ENCODE results near the gene HOXB1.
"Not testable (repeated sequence)": the region's sequence is repeated elsewhere in the genome, so short reads cannot be mapped to it uniquely, and the experiment has no call there.

The HOXB1 gene

GRCh38 chr17:48539177-48539576, 8.4 kb upstream of the HOXB1 start:
- Histone ChIP-seq H3K9me3 (ENCODE audit: low read length) (no peaks in the 10 kb centered on the region), H3K27me3 (ENCODE audit: insufficient read depth, low read length) (no peaks in the 10 kb centered on the region), H3F3A (ENCODE audit: insufficient read depth, low read length) (no peaks in the 10 kb centered on the region), H3K27ac (ENCODE audit: low read depth, low read length, poor library complexity, severe bottlenecking) (no peak overlapping the region), H3K4me3 (ENCODE audit: low read depth, low read length, poor library complexity, severe bottlenecking) (no peak overlapping the region), H3K4me2 (ENCODE audit: low read length) (no peak overlapping the region), H3K79me2 (ENCODE audit: insufficient read depth, low read length) (no peaks in the 10 kb centered on the region), H3K9ac (ENCODE audit: low read length) (no peak overlapping the region), H3K36me3 (ENCODE audit: insufficient read depth, low read length) (no peaks in the 10 kb centered on the region), H2AFZ (ENCODE audit: low read length) (no peak overlapping the region), H3K9me2 (ENCODE audit: low read depth, low read length) (no peaks in the 10 kb centered on the region), H3K4me1 (ENCODE audit: insufficient read depth, low read length, severe bottlenecking) (no peaks in the 10 kb centered on the region), H4K20me1 (ENCODE audit: insufficient read depth, low read length) (no peaks in the 10 kb centered on the region)
- TF ChIP-seq EZH2 (IDR thresholded peaks at IDR 0.05; ENCODE audit: borderline replicate concordance, low read length) (no peak), CTCF (IDR thresholded peaks at IDR 0.05; ENCODE audit: low read length) (no peak)

GRCh38 chr17:48537316-48537715, 6.5 kb upstream of the HOXB1 start:
- Histone ChIP-seq H3K9me2 (ENCODE audit: low read depth, low read length) (no peaks in the 10 kb centered on the region), H3K4me2 (ENCODE audit: low read length) (no peak overlapping the region), H3K4me1 (ENCODE audit: insufficient read depth, low read length, severe bottlenecking) (no peaks in the 10 kb centered on the region), H3K4me3 (ENCODE audit: low read depth, low read length, poor library complexity, severe bottlenecking) (no peak overlapping the region), H3K27me3 (ENCODE audit: insufficient read depth, low read length) (no peaks in the 10 kb centered on the region), H3K36me3 (ENCODE audit: insufficient read depth, low read length) (no peaks in the 10 kb centered on the region), H3K79me2 (ENCODE audit: insufficient read depth, low read length) (no peaks in the 10 kb centered on the region), H3F3A (ENCODE audit: insufficient read depth, low read length) (no peaks in the 10 kb centered on the region), H3K9me3 (ENCODE audit: low read length) (no peaks in the 10 kb centered on the region), H3K27ac (ENCODE audit: low read depth, low read length, poor library complexity, severe bottlenecking) (no peak overlapping the region), H4K20me1 (ENCODE audit: insufficient read depth, low read length) (no peaks in the 10 kb centered on the region), H3K9ac (ENCODE audit: low read length) (no peak overlapping the region), H2AFZ (ENCODE audit: low read length) (no peak overlapping the region)
- TF ChIP-seq EZH2 (IDR thresholded peaks at IDR 0.05; ENCODE audit: borderline replicate concordance, low read length) (no peak), CTCF (IDR thresholded peaks at IDR 0.05; ENCODE audit: low read length) (no peak)

- not testable (repeated sequence) for H3K4me1 ChIP-seq (ENCODE audit: insufficient read depth, low read length, severe bottlenecking); H3K9ac ChIP-seq (ENCODE audit: low read length); H3K79me2 ChIP-seq (ENCODE audit: insufficient read depth, low read length); H3K27ac ChIP-seq (ENCODE audit: low read depth, low read length, poor library complexity, severe bottlenecking); H3K36me3 ChIP-seq (ENCODE audit: insufficient read depth, low read length); H3K9me3 ChIP-seq (ENCODE audit: low read length); H4K20me1 ChIP-seq (ENCODE audit: insufficient read depth, low read length); H3F3A ChIP-seq (ENCODE audit: insufficient read depth, low read length); H2AFZ ChIP-seq (ENCODE audit: low read length); H3K27me3 ChIP-seq (ENCODE audit: insufficient read depth, low read length); H3K4me2 ChIP-seq (ENCODE audit: low read length); H3K9me2 ChIP-seq (ENCODE audit: low read depth, low read length); H3K4me3 ChIP-seq (ENCODE audit: low read depth, low read length, poor library complexity, severe bottlenecking)
These were observed 5.2 kb upstream of the HOXB1 start for GRCh38 chr17:48535793-48536559.

GRCh38 chr17:48532261-48532660, 1.4 kb upstream of the HOXB1 start:
- Histone ChIP-seq H3K4me1 (ENCODE audit: insufficient read depth, low read length, severe bottlenecking) (no peaks in the 10 kb centered on the region), H3K79me2 (ENCODE audit: insufficient read depth, low read length) (no peaks in the 10 kb centered on the region), H3K4me3 (ENCODE audit: low read depth, low read length, poor library complexity, severe bottlenecking) (no peak overlapping the region), H3K27ac (ENCODE audit: low read depth, low read length, poor library complexity, severe bottlenecking) (no peak overlapping the region), H3K9ac (ENCODE audit: low read length) (no peak overlapping the region), H3K9me2 (ENCODE audit: low read depth, low read length) (no peaks in the 10 kb centered on the region), H3K27me3 (ENCODE audit: insufficient read depth, low read length) (no peaks in the 10 kb centered on the region), H3K9me3 (ENCODE audit: low read length) (no peaks in the 10 kb centered on the region), H4K20me1 (ENCODE audit: insufficient read depth, low read length) (no peaks in the 10 kb centered on the region), H3K4me2 (ENCODE audit: low read length) (no peak overlapping the region), H3K36me3 (ENCODE audit: insufficient read depth, low read length) (no peaks in the 10 kb centered on the region), H2AFZ (ENCODE audit: low read length) (no peak overlapping the region), H3F3A (ENCODE audit: insufficient read depth, low read length) (no peaks in the 10 kb centered on the region)
- no peak for TF ChIP-seq EZH2 (IDR thresholded peaks at IDR 0.05; ENCODE audit: borderline replicate concordance, low read length)
- TF ChIP-seq CTCF (IDR thresholded peaks at IDR 0.05; ENCODE audit: low read length): no peak
